HFF-Myc (cell line): ENCODE data around the gene PRLR.

Experiments
- DNase-seq: peaks from one replicate; pipeline ENCODE4 v3.0.0-alpha.2; 2011; ENCODE audit warnings: low read depth; ENCODE audit errors: extremely low read depth
- H3K4me3 ChIP-seq: replicated peaks from 2 replicates; pipeline ENCODE4 v1.5.1; 2011; ENCODE audit warnings: low read depth, mild to moderate bottlenecking, control low read depth, low read length
- TF ChIP-seq, protein P1 (sequence below): IDR thresholded peaks from 2 replicates; pipeline ENCODE4 v1.5.1; 2012; ENCODE audit warnings: mild to moderate bottlenecking, low read depth, low read length, control low read depth; ENCODE audit errors: missing control alignments

Gene PRLR

DNA sequence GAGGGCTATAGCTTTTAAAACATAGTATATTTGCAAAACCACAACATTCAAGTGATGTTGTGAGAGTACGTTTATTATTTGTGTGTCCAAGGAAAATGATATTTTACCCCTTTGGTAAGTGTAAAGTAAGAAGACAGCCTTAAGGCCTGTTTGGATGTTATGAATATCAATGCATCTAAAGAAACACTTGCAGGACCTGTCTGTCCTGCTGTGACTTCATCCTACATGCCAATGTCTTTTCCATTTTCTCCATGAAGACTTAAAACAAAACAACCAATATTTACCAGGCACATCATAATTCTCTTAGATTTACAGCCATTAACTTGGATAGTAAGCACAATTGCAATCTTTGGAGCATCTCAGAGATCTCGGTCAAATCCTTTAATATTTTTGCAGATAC lies 29.0 kb downstream of the PRLR start:
- no peak for DNase-seq
- TF ChIP-seq, protein P1, sequence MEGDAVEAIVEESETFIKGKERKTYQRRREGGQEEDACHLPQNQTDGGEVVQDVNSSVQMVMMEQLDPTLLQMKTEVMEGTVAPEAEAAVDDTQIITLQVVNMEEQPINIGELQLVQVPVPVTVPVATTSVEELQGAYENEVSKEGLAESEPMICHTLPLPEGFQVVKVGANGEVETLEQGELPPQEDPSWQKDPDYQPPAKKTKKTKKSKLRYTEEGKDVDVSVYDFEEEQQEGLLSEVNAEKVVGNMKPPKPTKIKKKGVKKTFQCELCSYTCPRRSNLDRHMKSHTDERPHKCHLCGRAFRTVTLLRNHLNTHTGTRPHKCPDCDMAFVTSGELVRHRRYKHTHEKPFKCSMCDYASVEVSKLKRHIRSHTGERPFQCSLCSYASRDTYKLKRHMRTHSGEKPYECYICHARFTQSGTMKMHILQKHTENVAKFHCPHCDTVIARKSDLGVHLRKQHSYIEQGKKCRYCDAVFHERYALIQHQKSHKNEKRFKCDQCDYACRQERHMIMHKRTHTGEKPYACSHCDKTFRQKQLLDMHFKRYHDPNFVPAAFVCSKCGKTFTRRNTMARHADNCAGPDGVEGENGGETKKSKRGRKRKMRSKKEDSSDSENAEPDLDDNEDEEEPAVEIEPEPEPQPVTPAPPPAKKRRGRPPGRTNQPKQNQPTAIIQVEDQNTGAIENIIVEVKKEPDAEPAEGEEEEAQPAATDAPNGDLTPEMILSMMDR = no peak
- H3K4me3 ChIP-seq = no peak overlapping the region

DNA sequence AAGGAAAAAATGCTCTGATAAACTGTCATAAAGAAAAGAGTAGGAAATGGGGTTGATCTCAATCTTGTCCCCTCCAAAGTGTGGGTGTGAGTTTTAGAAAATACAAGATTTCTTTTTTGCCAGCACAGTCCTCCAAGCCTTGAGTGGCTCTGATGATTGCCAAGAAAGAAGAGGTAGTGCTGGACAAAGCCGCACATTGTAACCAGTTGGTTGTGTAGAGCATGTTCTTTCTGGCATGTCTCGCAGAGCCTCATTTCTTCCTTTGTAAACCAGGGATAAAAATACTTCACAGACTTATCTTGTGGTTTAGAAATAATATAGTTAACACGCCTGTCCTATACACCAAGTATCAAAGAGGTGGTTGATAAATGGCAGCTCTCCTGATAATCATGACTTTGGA lies 30.4 kb downstream of the PRLR start:
- DNase-seq = no peak
- TF ChIP-seq, protein P1 = no peak
- no peak overlapping the region for H3K4me3 ChIP-seq

DNA sequence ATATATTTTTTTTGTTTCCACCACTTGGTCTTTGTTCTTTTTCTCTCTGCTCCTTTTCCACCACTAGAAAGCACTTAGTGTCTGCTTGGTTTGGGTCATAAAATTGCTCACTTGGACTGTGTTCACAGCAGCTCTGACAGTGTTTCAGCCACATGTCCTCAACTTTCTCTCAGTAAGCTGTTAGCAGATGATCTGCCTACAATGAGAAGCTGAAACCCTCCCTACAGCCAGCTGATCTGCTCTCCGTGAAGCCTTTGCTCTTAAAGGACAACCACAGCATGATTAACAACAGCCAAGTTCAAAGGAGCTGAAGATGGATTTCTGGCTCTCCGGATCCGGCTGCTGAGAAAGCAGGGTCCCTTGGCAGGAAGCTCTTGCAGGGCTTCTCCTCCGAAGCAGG lies 31.6 kb downstream of the PRLR start:
- TF ChIP-seq, protein P1 = no peak
- H3K4me3 ChIP-seq = no peak overlapping the region
- DNase-seq = peak; percentile 61

DNA sequence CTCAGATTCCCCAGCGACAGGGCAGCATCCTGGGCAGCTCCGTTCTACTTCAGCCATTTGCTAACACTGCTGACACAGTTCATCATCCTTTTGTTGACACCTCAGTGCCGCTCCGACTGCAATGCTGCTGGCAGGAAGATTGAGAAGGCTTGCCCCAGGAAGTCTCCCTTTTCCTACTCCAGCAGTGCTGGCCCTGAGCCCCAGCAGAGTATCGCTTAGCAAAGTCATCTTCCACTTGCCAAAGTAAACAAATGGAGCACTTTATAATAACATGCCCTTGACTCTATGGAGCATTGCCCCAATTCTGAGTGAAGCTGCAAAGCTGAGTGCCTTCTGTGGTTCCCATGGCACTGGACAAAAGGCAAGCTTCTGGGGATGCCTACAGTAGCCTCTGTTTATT lies 32.2 kb downstream of the PRLR start:
- peak; percentile 58 for DNase-seq
- TF ChIP-seq, protein P1 = no peak
- H3K4me3 ChIP-seq = no peak overlapping the region

DNA sequence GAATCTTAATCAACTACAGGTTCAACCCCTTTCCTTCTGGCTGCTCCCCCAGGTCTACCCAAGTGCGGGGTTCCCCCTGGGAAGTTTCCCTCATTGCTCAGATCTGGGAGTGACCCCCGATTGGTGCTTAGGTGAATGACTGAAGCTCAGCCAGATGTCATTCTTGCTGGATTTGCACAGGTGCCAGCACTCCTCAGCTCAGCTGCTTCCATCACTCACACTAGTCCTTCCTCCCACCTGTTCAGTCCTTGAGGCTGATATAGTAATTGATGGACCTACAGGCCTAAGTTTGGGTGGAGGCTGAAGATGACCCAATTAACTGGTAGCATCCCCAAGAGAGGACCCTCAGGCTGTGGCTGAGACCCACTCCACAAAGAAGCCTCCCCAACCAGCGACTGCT lies 32.9 kb downstream of the PRLR start:
- TF ChIP-seq, protein P1 = no peak
- no peak for DNase-seq
- H3K4me3 ChIP-seq = no peak overlapping the region

DNA sequence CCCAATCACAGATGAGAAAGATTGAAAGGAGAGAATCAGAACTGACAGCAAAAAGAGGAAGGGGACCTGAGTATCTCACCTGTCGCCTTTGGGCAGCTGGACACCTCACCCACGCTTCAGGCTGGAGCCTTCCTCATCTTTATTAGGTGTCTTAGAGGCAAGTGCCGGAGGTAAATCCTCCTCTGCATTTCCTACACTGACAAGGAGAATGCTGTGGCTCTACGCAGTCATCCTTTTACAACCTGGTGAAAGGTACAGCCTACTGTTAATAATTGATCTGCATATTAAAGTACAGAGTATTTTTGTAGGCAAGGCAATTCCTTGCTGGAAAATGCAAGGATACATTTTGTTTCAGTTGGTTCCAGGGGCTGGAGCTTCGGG lies 34.8 kb downstream of the PRLR start:
- no peak for DNase-seq
- H3K4me3 ChIP-seq = no peak overlapping the region
- TF ChIP-seq, protein P1 = no peak
